HUES48 (cell line): ENCODE results near the gene MYOG.

ENCODE experiments used
- H3K27ac ChIP-seq: one replicate; pipeline ENCODE4 v1.7.0; 2013; ENCODE audit warnings: low read depth, low read length, inconsistent platforms
- H3K27me3 ChIP-seq: 2 replicates; pipeline ENCODE4 v1.6.1; 2013; ENCODE audit warnings: mild to moderate bottlenecking, low read length; ENCODE audit not compliant: control insufficient read depth, insufficient read depth
- H3K36me3 ChIP-seq: 2 replicates; pipeline ENCODE4 v1.6.1; 2013; ENCODE audit warnings: low read length; ENCODE audit not compliant: control insufficient read depth, insufficient read depth
- H3K4me1 ChIP-seq: 2 replicates; pipeline ENCODE4 v1.6.1; 2013; ENCODE audit warnings: mild to moderate bottlenecking, low read length; ENCODE audit not compliant: control insufficient read depth, insufficient read depth
- H3K4me3 ChIP-seq: 2 replicates; pipeline ENCODE4 v1.5.1; 2013; ENCODE audit warnings: mild to moderate bottlenecking, low read depth, low read length
- H3K9ac ChIP-seq: 2 replicates; pipeline ENCODE4 v1.6.1; 2013; ENCODE audit warnings: mild to moderate bottlenecking, low read depth, low read length, moderate library complexity
- H3K9me3 ChIP-seq: 2 replicates; pipeline ENCODE4 v1.6.1; 2013; ENCODE audit warnings: low read length; ENCODE audit not compliant: control insufficient read depth, insufficient read depth

Gene MYOG

GRCh38 chr1:203113308-203113707 lies 27.5 kb upstream of the MYOG start:
- H3K36me3 ChIP-seq: no peaks in the 10 kb centered on the region
- no peaks in the 10 kb centered on the region for H3K4me1 ChIP-seq
- H3K27ac ChIP-seq: no peak overlapping the region
- H3K9me3 ChIP-seq: no peaks in the 10 kb centered on the region
- H3K4me3 ChIP-seq: no peak overlapping the region
- H3K9ac ChIP-seq: no peak overlapping the region
- H3K27me3 ChIP-seq: peaks cover 18% of the 10 kb centered on the region

- Histone ChIP-seq H3K27ac (no peak overlapping the region), H3K36me3 (no peaks in the 10 kb centered on the region), H3K9me3 (no peaks in the 10 kb centered on the region), H3K27me3 (peaks cover 17% of the 10 kb centered on the region), H3K9ac (no peak overlapping the region), H3K4me3 (no peak overlapping the region), H3K4me1 (no peaks in the 10 kb centered on the region)
Measured at GRCh38 chr1:203112475-203112874, 26.7 kb upstream of the MYOG start.

GRCh38 chr1:203104789-203105390 lies 19.1 kb upstream of the MYOG start:
- no peak overlapping the region for H3K27ac ChIP-seq
- H3K9me3 ChIP-seq: no peaks in the 10 kb centered on the region
- H3K9ac ChIP-seq: no peak overlapping the region
- no peak overlapping the region for H3K4me3 ChIP-seq
- H3K36me3 ChIP-seq: no peaks in the 10 kb centered on the region
- no peaks in the 10 kb centered on the region for H3K4me1 ChIP-seq
- no peaks in the 10 kb centered on the region for H3K27me3 ChIP-seq

- Histone ChIP-seq H3K4me1 (no peaks in the 10 kb centered on the region), H3K27ac (no peak overlapping the region), H3K27me3 (no peaks in the 10 kb centered on the region), H3K4me3 (no peak overlapping the region), H3K9ac (no peak overlapping the region), H3K9me3 (no peaks in the 10 kb centered on the region), H3K36me3 (no peaks in the 10 kb centered on the region)
Measured at GRCh38 chr1:203103829-203104495, 18.1 kb upstream of the MYOG start.

DNA sequence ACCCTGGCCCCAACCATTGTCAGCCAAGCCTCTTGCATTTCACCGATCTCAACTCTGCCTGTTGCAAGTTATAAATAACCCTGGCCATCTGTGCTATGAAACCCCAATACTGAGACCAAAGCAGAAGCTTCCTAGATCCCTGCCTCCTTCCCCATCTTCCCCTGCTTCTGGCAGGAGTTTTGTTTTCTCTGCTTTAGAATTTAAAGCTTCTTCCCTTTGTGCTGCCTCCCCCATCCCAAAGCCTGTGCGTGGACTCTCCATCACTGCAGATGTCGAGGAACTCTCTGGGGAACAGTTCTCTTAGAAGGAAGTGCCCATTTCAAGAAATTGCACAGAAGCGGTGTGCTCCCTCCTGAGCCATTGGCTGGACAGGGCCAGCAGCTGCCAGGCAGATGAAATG lies 17.4 kb upstream of the MYOG start:
- no peak overlapping the region for H3K27ac ChIP-seq
- H3K4me3 ChIP-seq: no peak overlapping the region
- H3K9me3 ChIP-seq: no peaks in the 10 kb centered on the region
- no peaks in the 10 kb centered on the region for H3K27me3 ChIP-seq
- no peaks in the 10 kb centered on the region for H3K4me1 ChIP-seq
- no peaks in the 10 kb centered on the region for H3K36me3 ChIP-seq
- no peak overlapping the region for H3K9ac ChIP-seq

DNA sequence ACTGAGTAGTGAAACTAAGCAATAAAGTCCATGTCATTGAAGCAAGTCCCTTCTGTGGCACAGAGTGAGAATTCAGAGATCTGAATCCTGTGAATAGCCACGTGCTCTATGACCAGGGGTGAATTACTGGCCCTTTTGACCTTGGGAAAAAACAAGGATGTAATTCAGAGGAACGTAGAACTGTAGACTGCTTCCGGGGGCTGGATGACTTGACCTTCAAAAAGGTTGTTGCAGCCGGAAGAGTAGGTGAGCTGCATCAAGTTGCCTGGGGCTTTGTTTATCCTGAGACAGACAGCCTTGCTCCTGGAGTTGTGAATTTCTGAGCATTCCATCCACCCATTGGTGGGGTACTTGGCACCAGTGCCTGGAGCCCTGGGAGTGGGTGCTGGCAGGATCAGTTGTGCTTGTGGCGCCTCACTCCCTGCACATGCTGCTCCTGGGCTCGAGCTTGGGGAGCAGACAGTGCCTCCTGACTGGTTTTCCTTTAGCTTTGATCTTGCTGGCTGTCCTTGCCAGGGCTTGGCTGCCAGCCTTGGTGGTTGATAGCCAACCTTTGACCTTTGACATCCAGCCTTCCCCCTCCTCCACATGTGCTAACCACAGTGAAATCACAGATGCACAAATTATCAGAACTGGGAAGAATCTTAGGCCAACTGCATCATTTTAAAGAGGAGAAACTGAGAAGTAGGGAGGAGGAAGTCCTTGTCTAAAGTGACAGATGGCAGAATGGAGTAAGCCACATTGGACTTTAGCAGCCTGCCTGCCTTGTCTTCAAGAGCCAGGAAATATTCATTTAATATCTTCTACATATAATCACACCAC lies 16.2 kb upstream of the MYOG start:
- Histone ChIP-seq H3K4me1 (no peaks in the 10 kb centered on the region), H3K27ac (no peak overlapping the region), H3K27me3 (no peaks in the 10 kb centered on the region)

GRCh38 chr1:203100516-203100869 lies 14.7 kb upstream of the MYOG start:
- Histone ChIP-seq H3K27ac (no peak overlapping the region), H3K9ac (no peak overlapping the region), H3K9me3 (peaks cover 4% of the 10 kb centered on the region; the same call in 1 of the 2 replicates), H3K4me3 (no peak overlapping the region), H3K36me3 (no peaks in the 10 kb centered on the region), H3K4me1 (no peaks in the 10 kb centered on the region), H3K27me3 (no peaks in the 10 kb centered on the region)

More for the DNA sequence above, 16.2 kb upstream of the MYOG start:
- Histone ChIP-seq H3K9ac (no peak overlapping the region), H3K36me3 (no peaks in the 10 kb centered on the region), H3K4me3 (no peak overlapping the region), H3K9me3 (no peaks in the 10 kb centered on the region)

DNA sequence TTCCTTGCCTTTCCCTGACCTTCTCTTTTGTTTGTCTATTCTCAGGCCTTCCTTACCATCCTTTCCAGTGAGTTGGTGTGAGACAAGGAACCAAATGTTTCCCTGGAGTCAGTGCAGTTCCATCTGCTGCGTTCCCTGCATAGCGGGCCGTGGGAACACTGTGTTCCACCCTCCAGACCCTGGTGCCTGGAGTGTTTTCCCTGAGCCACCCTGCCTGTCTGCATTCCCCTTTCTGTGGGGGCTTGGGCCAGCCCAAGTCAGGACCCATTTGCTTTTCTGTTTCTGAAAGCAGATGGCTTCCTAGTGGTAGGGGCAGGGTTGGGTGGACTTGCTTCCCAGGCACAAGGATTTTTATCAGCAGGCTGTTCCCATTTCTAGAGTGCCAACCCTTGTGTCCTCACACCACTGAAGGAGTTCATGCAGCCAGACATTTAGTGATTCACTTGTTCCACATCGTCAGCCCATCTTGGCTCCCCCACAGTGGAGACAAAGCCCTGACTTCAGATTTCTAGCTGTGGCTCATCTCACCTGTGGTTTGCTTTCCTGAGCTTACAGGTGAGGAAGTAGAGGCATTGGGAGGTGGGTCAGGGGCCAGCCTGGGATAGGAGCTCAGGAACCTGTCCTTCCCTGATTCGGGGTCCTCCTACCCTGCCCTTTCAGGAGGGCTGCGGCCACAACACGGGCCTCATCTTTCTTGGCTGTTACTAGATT lies 14.1 kb upstream of the MYOG start:
- H3K36me3 ChIP-seq: no peaks in the 10 kb centered on the region
- H3K27ac ChIP-seq: no peak overlapping the region
- H3K4me1 ChIP-seq: no peaks in the 10 kb centered on the region
- peaks cover 9% of the 10 kb centered on the region; the same call in 1 of the 2 replicates for H3K9me3 ChIP-seq
- H3K9ac ChIP-seq: no peak overlapping the region
- H3K27me3 ChIP-seq: no peaks in the 10 kb centered on the region
- no peak overlapping the region for H3K4me3 ChIP-seq

DNA sequence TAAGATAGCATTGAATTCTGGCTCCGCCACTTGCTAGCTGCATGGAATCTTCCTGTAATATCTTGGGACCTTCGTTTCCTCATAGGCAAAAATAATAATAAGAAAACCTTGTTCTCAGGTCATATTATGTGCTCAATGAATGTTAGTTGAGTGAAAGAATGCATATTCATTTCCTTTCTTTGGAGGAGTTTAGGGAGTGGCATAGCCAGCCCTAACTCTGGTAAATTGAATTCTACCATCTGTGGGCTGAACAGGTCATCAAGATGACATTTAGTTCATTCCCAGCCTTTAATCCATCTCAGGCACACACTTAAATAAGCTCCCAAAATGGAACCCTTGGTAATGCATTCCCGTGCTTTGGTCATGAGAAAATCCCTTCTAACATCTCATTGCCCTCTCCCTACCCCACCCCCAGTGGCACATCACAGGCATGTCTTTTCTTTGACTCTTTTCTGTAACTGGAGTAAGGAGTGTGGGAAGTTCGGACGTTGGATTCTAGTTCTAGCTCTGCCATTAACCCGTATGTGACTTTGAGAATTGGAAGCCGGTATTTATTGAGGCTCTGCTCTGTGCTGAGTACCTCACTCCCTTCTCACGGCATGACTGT lies 13.2 kb upstream of the MYOG start:
- peaks cover 12% of the 10 kb centered on the region; the same call in 1 of the 2 replicates for H3K9me3 ChIP-seq
- no peak overlapping the region for H3K4me3 ChIP-seq
- H3K4me1 ChIP-seq: no peaks in the 10 kb centered on the region
- no peaks in the 10 kb centered on the region for H3K36me3 ChIP-seq
- no peaks in the 10 kb centered on the region for H3K27me3 ChIP-seq
- H3K9ac ChIP-seq: no peak overlapping the region
- H3K27ac ChIP-seq: no peak overlapping the region

- H3K4me3 ChIP-seq: no peak overlapping the region
- no peaks in the 10 kb centered on the region for H3K4me1 ChIP-seq
- H3K27me3 ChIP-seq: no peaks in the 10 kb centered on the region
- peaks cover 12% of the 10 kb centered on the region; the same call in 1 of the 2 replicates for H3K9me3 ChIP-seq
- H3K36me3 ChIP-seq: no peaks in the 10 kb centered on the region
- no peak overlapping the region for H3K27ac ChIP-seq
- H3K9ac ChIP-seq: no peak overlapping the region
Measured at GRCh38 chr1:203098445-203098844, 12.6 kb upstream of the MYOG start.
